Keratinocyte (primary cell): Measurements from ENCODE around the gene PACSIN2. TPM values are rescaled to one million over a fixed set of nuclear protein-coding genes. Genes with fewer than 3 reads are reported as not detected.

ENCODE experiments used
- DNase-seq: peaks from one replicate; pipeline ENCODE4 v3.0.0-alpha.2; 2011; ENCODE audit warnings: low read depth, missing footprints, low spot score
- FAIRE-seq: peaks from 2 replicates; lab custom pipeline; 2011; peaks lifted over from hg19 to GRCh38; lab: Jason Lieb, UNC
- H2AFZ ChIP-seq: 2 replicates; pipeline ENCODE4 v1.6.0; 2012; ENCODE audit warnings: low read length, control low read depth, inconsistent platforms; ENCODE audit not compliant: control insufficient read depth
- H3K27ac ChIP-seq: 2 replicates; pipeline ENCODE4 v1.5.1; 2011; ENCODE audit warnings: low read length; ENCODE audit not compliant: control insufficient read depth, insufficient read depth
- H3K27me3 ChIP-seq: 3 replicates; pipeline ENCODE4 v1.6.0; 2011; ENCODE audit warnings: low read length; ENCODE audit not compliant: control insufficient read depth, insufficient read depth; ENCODE audit errors: extremely low read depth
- H3K36me3 ChIP-seq, 2 experiments: 2 replicates in 1 of 2; 3 replicates in 1 of 2; pipeline ENCODE4 v1.5.1; 2011; ENCODE audit warnings: low read length in 2 of 2, mild to moderate bottlenecking in 1 of 2; ENCODE audit not compliant: control insufficient read depth in 2 of 2, insufficient read depth in 2 of 2; ENCODE audit errors: extremely low read depth in 1 of 2
- H3K4me1 ChIP-seq: 3 replicates; pipeline ENCODE4 v1.5.1; 2011; ENCODE audit warnings: low read length; ENCODE audit not compliant: control insufficient read depth, insufficient read depth; ENCODE audit errors: extremely low read depth
- H3K4me2 ChIP-seq: 3 replicates; pipeline ENCODE4 v1.6.0; 2011; ENCODE audit warnings: low read depth, low read length; ENCODE audit not compliant: control insufficient read depth, insufficient read depth; ENCODE audit errors: extremely low read depth
- H3K4me3 ChIP-seq, 3 experiments: fragments of 200-600 bp in 1 of 3; sonication (generic) in 1 of 3; 2 replicates in 2 of 3; 3 replicates in 1 of 3; pipeline ENCODE4 v1.5.1; 2011 to 2016; ENCODE audit warnings: low read length in 3 of 3, mild to moderate bottlenecking in 3 of 3, control low read depth in 2 of 3, inconsistent platforms in 1 of 3, low read depth in 1 of 3, mixed read lengths in 1 of 3, mixed run types in 1 of 3, moderate library complexity in 1 of 3; ENCODE audit not compliant: control insufficient read depth in 2 of 3, insufficient read depth in 2 of 3; ENCODE audit errors: extremely low read depth in 1 of 3
- H3K79me2 ChIP-seq: 2 replicates; pipeline ENCODE4 v1.6.0; 2012; ENCODE audit warnings: low read length; ENCODE audit not compliant: control insufficient read depth, insufficient read depth
- H3K9ac ChIP-seq: 3 replicates; pipeline ENCODE4 v1.6.0; 2011; ENCODE audit warnings: low read length; ENCODE audit not compliant: control insufficient read depth, insufficient read depth; ENCODE audit errors: extremely low read depth
- H3K9me1 ChIP-seq: 3 replicates; pipeline ENCODE4 v1.6.0; 2011; ENCODE audit warnings: low read length; ENCODE audit not compliant: control insufficient read depth, insufficient read depth; ENCODE audit errors: extremely low read depth
- H3K9me3 ChIP-seq: 2 replicates; pipeline ENCODE4 v1.5.1; 2012; ENCODE audit warnings: low read depth, low read length; ENCODE audit not compliant: control insufficient read depth
- H4K20me1 ChIP-seq: 3 replicates; pipeline ENCODE4 v1.6.0; 2011; ENCODE audit warnings: low read length; ENCODE audit not compliant: control insufficient read depth, insufficient read depth; ENCODE audit errors: extremely low read depth
- CTCF ChIP-seq, 3 experiments: IDR thresholded peaks in 1 of 3; conservative IDR thresholded peaks in 1 of 3; optimal IDR thresholded peaks in 1 of 3; 2 replicates in 2 of 3; 3 replicates in 1 of 3; pipeline versions ENCODE3 to v1.5.1; 2011; ENCODE audit warnings: low read length in 3 of 3, mild to moderate bottlenecking in 3 of 3, moderate library complexity in 2 of 3, control low read depth in 1 of 3, inconsistent platforms in 1 of 3; ENCODE audit not compliant: insufficient read depth in 2 of 3; ENCODE audit errors: extremely low read depth in 1 of 3
- EZH2 ChIP-seq: IDR thresholded peaks from one replicate; pipeline ENCODE4 v1.6.1; 2012; ENCODE audit warnings: inconsistent platforms, mild to moderate bottlenecking, low read length, moderate library complexity
- dilution Hi-C: fragments of 300-500 bp; cut with MboI; formaldehyde crosslinking; loops from one replicate; pipeline ENCODE4 v1.7.0; 2020; ENCODE audit warnings: low sequenced_read_pairs; ENCODE audit not compliant: extremely low pct_ligation_motif_present
- polyA plus RNA-seq, 5 experiments: library from polyadenylated mRNA; depleted of rRNA in 3 of 5; stranded (reverse) in 3 of 5; stranded (forward) in 1 of 5; unstranded in 1 of 5; fragments of >200 nt; gene quantifications; 1 replicate in 1 of 5; 2 replicates in 3 of 5; 3 replicates in 1 of 5; pipeline versions ENCODE4 v1.2.1 to v1.2.3, GENCODE V29; 2011 to 2012; ENCODE audit warnings: missing spikeins in 2 of 5, low read depth in 1 of 5, low replicate concordance in 1 of 5

PACSIN2 gene
- polyA plus RNA-seq, 1 donor (not counting 4 experiments of a cell fraction or from before 2014, with no cell fraction given): 55.5 TPM

- Histone ChIP-seq H3K4me2 (no peak overlapping the region), H2AFZ (no peak overlapping the region), H3K27me3 (no peaks in the 10 kb centered on the region), H3K4me3 (no peak overlapping the region), H3K9me3 (no peaks in the 10 kb centered on the region), H3K79me2 (peaks cover 2% of the 10 kb centered on the region), H3K4me1 (peaks cover 5% of the 10 kb centered on the region), H3K27ac (no peak overlapping the region), H3K9ac (no peak overlapping the region), H4K20me1 (no peaks in the 10 kb centered on the region), H3K9me1 (no peaks in the 10 kb centered on the region), H3K36me3 (peaks cover 24 to 29% of the 10 kb centered on the region in 2 experiments)
- FAIRE-seq (no peak), DNase-seq (no peak)
- TF ChIP-seq EZH2: no peak
- TF ChIP-seq CTCF (optimal IDR thresholded peaks at IDR 0.05 in 1 of 3, IDR thresholded peaks at IDR 0.05 in 1 of 3, conservative IDR thresholded peaks at IDR 0.05 in 1 of 3; ENCODE audit: extremely low read depth in 1 of 3, insufficient read depth in 2 of 3, low read length in 3 of 3): no peak
- dilution Hi-C loops: no loop called here
Observed at GRCh38 chr22:42889304-42889703, 125.6 kb downstream of the PACSIN2 start.

- TF ChIP-seq EZH2: no peak
- no peak for TF ChIP-seq CTCF (optimal IDR thresholded peaks at IDR 0.05 in 1 of 3, IDR thresholded peaks at IDR 0.05 in 1 of 3, conservative IDR thresholded peaks at IDR 0.05 in 1 of 3; ENCODE audit: extremely low read depth in 1 of 3, insufficient read depth in 2 of 3, low read length in 3 of 3)
- H3K4me1 ChIP-seq: peaks cover 5% of the 10 kb centered on the region
- no peak overlapping the region for H3K4me3 ChIP-seq
- no peaks in the 10 kb centered on the region for H4K20me1 ChIP-seq
- H3K9me3 ChIP-seq: no peaks in the 10 kb centered on the region
- H3K9ac ChIP-seq: no peak overlapping the region
- H3K27ac ChIP-seq: no peak overlapping the region
- H3K4me2 ChIP-seq: no peak overlapping the region
- dilution Hi-C loops: no loop called here
- H3K36me3 ChIP-seq: peaks cover 30 to 38% of the 10 kb centered on the region in 2 experiments
- H2AFZ ChIP-seq: no peak overlapping the region
- peaks cover 2% of the 10 kb centered on the region for H3K79me2 ChIP-seq
- DNase-seq (no peak), FAIRE-seq (no peak)
- H3K27me3 ChIP-seq: no peaks in the 10 kb centered on the region
- no peaks in the 10 kb centered on the region for H3K9me1 ChIP-seq
Observed at GRCh38 chr22:42887523-42888507, 127.1 kb downstream of the PACSIN2 start.
